ENCODE results near the gene NPAS3. TPM values are rescaled to one million over a fixed set of nuclear protein-coding genes. Genes with fewer than 3 reads are reported as not detected.

The NPAS3 gene
- total and polyA plus RNA-seq, 2 of the 8 experiments (the other 6 are each of a cell fraction or from before 2014, with no cell fraction given): 0.11 to 0.60 TPM

DNA sequence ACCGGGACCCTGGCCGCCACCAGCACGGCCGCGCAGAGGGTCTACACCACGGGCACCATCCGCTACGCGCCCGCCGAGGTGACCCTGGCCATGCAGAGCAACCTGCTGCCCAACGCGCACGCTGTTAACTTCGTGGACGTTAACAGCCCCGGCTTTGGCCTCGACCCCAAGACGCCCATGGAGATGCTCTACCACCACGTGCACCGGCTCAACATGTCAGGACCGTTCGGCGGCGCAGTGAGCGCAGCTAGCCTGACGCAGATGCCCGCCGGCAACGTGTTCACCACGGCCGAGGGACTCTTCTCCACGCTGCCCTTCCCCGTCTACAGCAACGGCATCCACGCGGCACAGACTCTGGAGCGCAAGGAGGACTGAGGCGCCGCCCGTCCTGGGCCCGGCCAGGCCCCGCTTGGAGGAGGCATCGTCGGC is 862.1 kb downstream of the NPAS3 start:
- no peak overlapping the region for H3K56ac ChIP-seq (replicated peaks; ENCODE audit: insufficient read length, low read depth, low read length)
- H2BK12ac ChIP-seq (ENCODE audit: low read depth, low read length): peak overlapping the region; percentile 60; the same call in 1 of the 2 replicates
- H3K23ac ChIP-seq (ENCODE audit: insufficient read length): no peak overlapping the region
- H2BK5ac ChIP-seq (ENCODE audit: low read depth, low read length): no peak overlapping the region
- H3K4me3 ChIP-seq (ENCODE audit: extremely low read depth in 1 of 4, insufficient read depth in 2 of 4, low read depth in 3 of 4, low read length in 4 of 4): no peak overlapping the region
- no peaks in the 10 kb centered on the region for H4K20me1 ChIP-seq (replicated peaks in 1 of 2; ENCODE audit: control insufficient read depth in 1 of 2, insufficient read depth in 2 of 2, low read length in 2 of 2)
- TF ChIP-seq SAP30 (IDR thresholded peaks at IDR 0.05; ENCODE audit: insufficient read depth, insufficient replicate concordance, low read length) (no peak), POU5F1 (IDR thresholded peaks at IDR 0.05; ENCODE audit: low read depth, low read length) (no peak), EZH2 (IDR thresholded peaks at IDR 0.05; ENCODE audit: low read depth, low read length, severe bottlenecking) (no peak), CBX8 (IDR thresholded peaks at IDR 0.05; ENCODE audit: borderline replicate concordance, low read depth, low read length) (no peak), YY1 (IDR thresholded peaks at IDR 0.05; ENCODE audit: low read depth, low read length) (no peak), CHD2 (IDR thresholded peaks at IDR 0.05; ENCODE audit: low read length) (no peak), ASH2L (IDR thresholded peaks at IDR 0.05; ENCODE audit: low read length) (no peak), SIX5 (IDR thresholded peaks at IDR 0.05; ENCODE audit: low read depth, low read length) (no peak), JUND (IDR thresholded peaks at IDR 0.05; ENCODE audit: low read length) (no peak), POLR2A (IDR thresholded peaks at IDR 0.05; ENCODE audit: control extremely low read depth in 1 of 2, low read depth in 2 of 2, low read length in 2 of 2) (no peak), BRCA1 (IDR thresholded peaks at IDR 0.05; ENCODE audit: low read depth, low read length) (no peak), RBBP5 (IDR thresholded peaks at IDR 0.05; ENCODE audit: borderline replicate concordance, low read depth, low read length) (no peak)
- no peak overlapping the region; the same call in 1 of the 2 replicates for H4K8ac ChIP-seq (ENCODE audit: extremely low read depth, insufficient read depth, low read length)
- H3K4me1 ChIP-seq (replicated peaks in 1 of 4; ENCODE audit: control insufficient read depth in 3 of 4, insufficient read depth in 4 of 4, low read length in 3 of 4): peaks cover 0 to 6% (median 0%) of the 10 kb centered on the region in 4 experiments; a peak in 2 of 7 replicates
- peak overlapping the region; percentile 16 to 29; a peak in 1 of 4 replicates for H3K4me2 ChIP-seq (ENCODE audit: insufficient read depth in 1 of 2, low read depth in 2 of 2, low read length in 2 of 2)
- H3K36me3 ChIP-seq (ENCODE audit: control insufficient read depth in 2 of 4, insufficient read depth in 4 of 4, low read length in 3 of 4): no peaks in the 10 kb centered on the region
- no peak overlapping the region for H2BK15ac ChIP-seq (ENCODE audit: low read length)
- peaks cover 3% of the 10 kb centered on the region; the same call in 1 of the 2 replicates for H3K23me2 ChIP-seq (ENCODE audit: low read depth, low read length)
- POLR2A ChIA-PET (ENCODE audit: partially characterized antibody): no interaction called here
- DNase-seq (ENCODE audit: low read depth in 1 of 2, low spot score in 2 of 2): no peak
- CTCF ChIA-PET (ENCODE audit: partially characterized antibody): no interaction called here
- H3K14ac ChIP-seq (ENCODE audit: insufficient read length): no peak overlapping the region
- no peak overlapping the region for H3K4ac ChIP-seq (replicated peaks; ENCODE audit: insufficient read length, low read depth, low read length)
- H2AFZ ChIP-seq (ENCODE audit: low read length): peak overlapping the region; percentile 9; the same call in 1 of the 2 replicates
- no peak overlapping the region for H4K91ac ChIP-seq (replicated peaks; ENCODE audit: insufficient read length, low read length)
- 86% methylated on average over 35 of the region's 45 CpGs; no CpG with 5 or more reads in 1 of the 2 experiments for WGBS, 2 experiments (ENCODE audit: extremely low coverage in 1 of 2, insufficient coverage in 1 of 2, insufficient read length in 1 of 2, insufficient replicate concordance in 2 of 2, low coverage in 1 of 2, low lambda C conversion rate in 2 of 2, missing lambda C conversion rate in 1 of 2)
- no peaks in the 10 kb centered on the region for H3K79me2 ChIP-seq (ENCODE audit: control insufficient read depth in 1 of 2, insufficient read depth in 2 of 2, low read length in 2 of 2)
- no peaks in the 10 kb centered on the region for H3K79me1 ChIP-seq (ENCODE audit: low read depth, low read length)
- H4K5ac ChIP-seq (ENCODE audit: insufficient read length, low read depth, low read length): no peak overlapping the region
- no peaks in the 10 kb centered on the region for H3K27me3 ChIP-seq (replicated peaks in 1 of 4; ENCODE audit: control insufficient read depth in 3 of 4, extremely low read depth in 1 of 4, insufficient read depth in 3 of 4, low read length in 3 of 4)
- no peak overlapping the region for H2AK5ac ChIP-seq (ENCODE audit: low read depth, low read length)
- no peak for FAIRE-seq
- no peak overlapping the region for H3K27ac ChIP-seq (ENCODE audit: low read depth, low read length)
- H2BK120ac ChIP-seq (replicated peaks; ENCODE audit: low read depth, low read length): no peak overlapping the region
- H3K9me3 ChIP-seq (ENCODE audit: insufficient read depth in 2 of 2, low read depth in 1 of 2, low read length in 1 of 2): no peaks in the 10 kb centered on the region
- no peak overlapping the region for H2BK20ac ChIP-seq (ENCODE audit: low read length)
- no peak overlapping the region for H3K9ac ChIP-seq (replicated peaks in 1 of 4; ENCODE audit: extremely low read depth in 1 of 4, low read depth in 3 of 4, low read length in 3 of 4)
- H3K18ac ChIP-seq (ENCODE audit: extremely low read depth, low read length): no peak overlapping the region; the same call in 1 of the 2 replicates

Measured in H1 (cell line).